NOMO-1 treated with dmso at 0.1 percent for 144 hours (cell line): Measurements from ENCODE around the gene UBQLN3.

ENCODE experiments used
- DNase-seq: peaks from one replicate; lab custom pipeline; 2025; ENCODE audit not compliant: unreplicated experiment; lab: John Stamatoyannopoulos, UW

Gene UBQLN3

DNA sequence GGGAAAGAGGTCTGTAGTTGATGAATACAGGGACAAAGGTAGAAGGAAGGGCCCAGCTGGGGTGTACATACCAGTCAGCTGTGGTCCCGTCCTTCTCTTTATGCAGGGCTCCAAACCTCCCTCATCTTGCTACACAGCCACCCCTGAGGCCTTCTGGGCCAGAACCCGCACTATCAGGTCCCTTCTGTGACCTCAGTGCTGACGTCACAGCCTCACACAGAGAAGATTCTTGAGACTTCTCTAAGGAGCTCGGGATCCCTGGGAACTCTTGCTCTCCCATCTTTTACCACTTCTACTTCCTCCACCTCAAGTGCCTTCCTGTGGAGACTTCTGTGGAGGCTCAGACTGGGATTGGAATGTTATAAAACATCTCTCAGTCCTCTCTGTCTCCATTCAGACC, at the start of gene UBQLN3:
TSS of gene UBQLN3 (minus strand) at position 155 of the 400 bp plus-strand sequence. CDS start 399 bp downstream, outside the sequence.
- no peak for DNase-seq

DNA sequence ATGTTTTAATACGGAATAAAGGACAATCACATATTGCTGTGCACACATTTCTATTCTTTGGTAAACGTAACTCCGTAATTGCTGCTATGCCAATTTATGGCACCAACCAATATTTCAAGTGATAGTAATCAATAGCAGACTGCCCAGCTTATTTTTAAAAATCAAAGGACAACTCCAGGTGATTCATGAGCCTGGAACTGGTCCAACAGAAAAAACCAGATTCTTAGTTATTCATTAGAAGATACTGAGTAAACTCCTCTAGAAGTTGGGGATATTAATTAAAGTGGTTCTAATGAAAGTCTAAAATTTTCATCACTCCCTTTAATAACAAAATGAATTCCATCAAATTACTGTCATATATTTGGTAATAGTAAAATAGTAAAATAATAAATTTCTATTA, 48.0 kb upstream of the UBQLN3 start:
- DNase-seq: no peak

DNA sequence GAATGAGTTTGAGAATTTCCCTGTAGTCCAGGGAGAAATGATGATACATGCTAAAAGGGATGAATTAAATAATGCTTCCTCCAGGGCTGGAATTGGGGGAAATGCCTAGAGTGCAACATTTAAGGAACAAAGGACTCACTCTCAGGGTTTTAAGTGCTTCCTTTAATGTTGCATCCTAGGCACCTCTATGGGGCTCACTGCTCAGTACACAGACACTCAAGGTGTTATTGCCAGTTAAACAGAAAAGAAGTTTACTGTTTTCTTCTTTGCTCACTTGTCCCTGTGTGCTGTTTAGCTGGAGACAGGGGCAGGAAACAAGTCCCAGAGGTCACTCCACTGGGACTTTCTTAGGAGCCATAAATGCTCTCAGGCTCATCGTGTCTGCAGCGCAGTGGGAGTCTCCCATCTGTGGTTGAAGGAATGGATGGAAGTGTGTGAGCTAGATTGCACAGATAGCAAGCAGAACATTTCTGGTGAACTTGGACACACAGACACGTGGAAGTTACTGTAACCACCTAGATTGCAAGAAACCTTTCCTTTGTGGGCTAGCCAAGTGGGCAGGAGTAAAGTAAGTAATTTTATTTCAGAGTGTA, 46.9 kb upstream of the UBQLN3 start:
- no peak for DNase-seq

GRCh38 chr11:5553343-5553742, 43.6 kb upstream of the UBQLN3 start:
- no peak for DNase-seq

DNA sequence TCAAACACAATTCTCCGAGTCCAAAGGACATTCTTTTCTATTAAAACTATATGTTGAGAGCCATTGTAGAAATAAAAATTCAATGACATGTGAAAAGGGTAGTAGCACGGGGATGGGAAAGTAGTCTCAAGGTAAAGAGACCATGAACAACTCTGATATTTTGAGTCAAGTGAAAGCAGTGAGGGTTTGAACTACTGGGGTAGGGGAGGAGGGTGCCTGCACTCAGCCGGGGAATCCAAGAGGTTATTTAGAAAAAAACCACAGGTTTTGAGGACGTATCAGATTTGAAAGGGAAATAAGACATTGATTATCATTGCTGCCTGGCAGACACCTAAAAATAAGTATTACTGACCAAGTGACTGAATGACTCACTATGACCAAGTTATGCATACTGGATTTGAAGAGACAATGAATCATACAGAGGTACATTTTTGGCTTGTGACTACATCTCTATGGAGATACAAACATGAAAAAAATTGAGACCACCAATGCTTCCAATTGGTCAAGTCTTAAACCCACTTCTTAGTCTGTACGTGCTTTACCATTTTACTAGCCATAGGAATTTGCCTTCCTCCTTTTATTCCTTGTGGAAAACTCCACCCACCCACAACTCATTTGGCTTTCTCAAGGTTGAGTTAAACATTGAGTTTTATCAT, 40.8 kb upstream of the UBQLN3 start:
- DNase-seq: no peak

- DNase-seq: no peak
Observed at GRCh38 chr11:5548440-5548839, 38.7 kb upstream of the UBQLN3 start, which contains the start of gene OR52H1. TSS of gene OR52H1 (minus strand) at chr11:5548540. CDS start at chr11:5545505, 3,035 bp downstream.

DNA sequence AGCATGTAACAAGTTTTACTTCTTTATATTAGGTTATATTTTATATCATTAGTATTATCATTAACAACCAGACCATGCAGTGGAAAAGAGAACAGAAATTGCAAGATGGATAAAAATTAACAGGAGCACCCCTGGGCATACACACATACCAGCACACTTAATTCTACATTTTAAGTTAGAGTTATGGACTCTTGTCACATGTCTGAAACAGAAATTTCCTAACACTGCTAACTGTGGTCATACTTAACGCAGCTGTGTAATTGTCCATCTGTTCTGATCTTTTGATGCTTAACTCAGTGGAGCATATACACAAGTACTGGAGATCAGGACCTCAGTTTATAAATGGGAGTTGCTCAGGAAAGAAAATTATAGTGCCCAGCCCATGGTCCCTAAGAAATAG, 38.2 kb upstream of the UBQLN3 start:
- no peak for DNase-seq

- no peak for DNase-seq
Observed at GRCh38 chr11:5546457-5546856, 36.7 kb upstream of the UBQLN3 start.

DNA sequence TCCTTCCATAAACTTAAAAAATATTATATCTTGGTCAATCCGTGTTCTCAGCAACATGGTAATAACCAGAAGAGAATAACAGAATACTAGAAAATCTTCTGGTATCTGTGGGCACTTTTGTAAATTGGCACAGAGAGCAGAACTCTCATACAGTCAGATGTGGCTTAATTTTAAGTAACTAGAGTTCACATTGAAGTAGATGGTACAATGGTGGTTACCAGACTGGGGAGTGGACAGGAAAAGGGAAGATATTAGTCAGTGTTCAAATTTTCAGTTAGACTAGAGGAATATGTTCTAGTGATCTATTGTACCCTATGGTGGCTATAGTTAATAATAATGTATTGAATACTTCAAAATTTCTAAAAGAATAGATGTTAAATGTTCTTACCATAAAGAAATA, 31.7 kb upstream of the UBQLN3 start:
- DNase-seq: no peak

- DNase-seq: no peak
Observed at GRCh38 chr11:5536482-5536881, 26.7 kb upstream of the UBQLN3 start.

DNA sequence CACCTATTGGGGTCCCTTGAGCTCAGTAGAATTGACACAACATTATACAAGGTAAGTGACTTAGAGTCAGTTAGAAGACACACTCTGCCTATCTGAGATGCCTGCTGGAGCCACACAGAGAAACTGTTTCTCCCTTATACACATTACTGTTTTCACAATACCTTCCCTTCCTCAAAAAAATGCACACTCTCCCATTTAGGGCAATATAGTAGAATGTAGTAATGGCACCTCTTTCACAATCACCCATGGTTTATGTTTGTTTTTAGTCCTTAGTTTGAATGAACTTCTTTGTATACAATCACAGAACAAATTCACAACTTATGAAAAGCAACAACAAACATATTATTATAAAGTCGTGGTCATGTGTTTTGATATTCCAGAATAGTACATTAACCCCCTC, 24.3 kb upstream of the UBQLN3 start:
- no peak for DNase-seq

- DNase-seq: no peak
Observed at GRCh38 chr11:5531053-5531831, 21.5 kb upstream of the UBQLN3 start.

GRCh38 chr11:5528495-5528894, 18.7 kb upstream of the UBQLN3 start:
- no peak for DNase-seq

- no peak for DNase-seq
Observed at GRCh38 chr11:5527716-5528115, 18.0 kb upstream of the UBQLN3 start.

GRCh38 chr11:5524756-5525155, 15.0 kb upstream of the UBQLN3 start:
- DNase-seq: no peak

DNA sequence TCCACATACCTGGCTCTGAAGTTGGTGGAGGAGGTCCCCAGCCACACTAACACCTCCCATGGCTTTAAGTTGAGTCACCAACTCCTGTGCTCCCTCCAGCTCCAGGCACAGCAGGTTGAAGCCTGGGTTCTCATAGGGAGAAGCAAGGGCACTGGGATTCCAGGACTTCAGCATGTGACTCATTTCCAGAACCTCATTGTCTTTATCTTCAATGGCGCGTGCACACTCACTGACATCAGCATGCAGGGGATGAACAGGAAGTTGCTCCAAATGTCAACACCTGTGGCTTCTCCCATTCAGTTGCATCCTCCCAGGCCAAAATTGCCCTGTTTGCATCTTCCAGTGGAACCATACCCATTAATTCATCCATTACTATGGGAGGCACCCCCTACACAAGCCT, 12.6 kb upstream of the UBQLN3 start:
- no peak for DNase-seq

GRCh38 chr11:5521540-5521939, 11.8 kb upstream of the UBQLN3 start:
- DNase-seq: no peak

DNA sequence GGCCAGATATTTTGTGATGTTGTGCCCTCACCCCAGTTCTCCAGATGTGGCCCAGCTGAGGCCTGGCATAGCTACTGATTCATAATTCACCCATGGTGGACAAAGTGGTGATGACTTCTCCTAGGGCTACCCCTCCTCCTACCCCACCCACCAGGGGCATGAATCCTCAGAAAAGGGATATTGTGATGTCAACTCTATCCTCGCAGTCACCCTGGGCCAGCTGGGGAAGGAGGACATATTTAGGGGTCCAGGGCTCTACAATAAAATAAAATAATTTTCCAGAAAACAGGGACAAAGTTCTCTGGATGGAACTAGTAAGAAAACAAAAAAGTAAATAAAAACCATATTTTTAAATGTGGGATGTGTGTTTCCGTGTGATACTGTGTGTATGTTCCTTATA, 6.8 kb upstream of the UBQLN3 start, which contains the start of gene UBQLNL:
TSS of gene UBQLNL (minus strand) at position 101 of the 400 bp plus-strand sequence. CDS start 258 bp downstream, outside the sequence.
- no peak for DNase-seq

- no peak for DNase-seq
Observed at GRCh38 chr11:5514841-5515240, 5.1 kb upstream of the UBQLN3 start.

- DNase-seq: no peak
Observed at GRCh38 chr11:5508605-5509004, 1.2 kb downstream of the UBQLN3 start.

DNA sequence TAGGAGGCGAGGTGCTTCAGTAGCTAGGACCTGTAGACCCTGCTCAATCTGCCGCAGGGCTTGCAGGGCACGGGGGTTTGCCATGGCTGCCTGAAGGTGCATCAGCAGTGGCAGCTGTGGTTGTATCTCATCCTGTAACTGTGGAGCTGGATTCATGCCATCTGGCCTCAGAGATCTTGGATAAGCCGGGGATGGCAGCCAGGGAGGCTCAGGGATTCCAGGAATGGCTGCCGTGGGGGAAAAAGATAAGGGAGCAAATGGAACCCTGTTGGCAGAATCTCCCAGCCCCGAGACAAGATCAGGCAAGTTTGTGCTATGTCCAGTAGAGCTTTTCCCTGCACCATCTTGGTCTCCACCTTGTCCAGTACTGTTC, 1.8 kb downstream of the UBQLN3 start:
- no peak for DNase-seq
